Lung (tissue), 12 donors: Measurements from ENCODE around the gene MYD88. TPM values are rescaled to one million over a fixed set of nuclear protein-coding genes. Genes with fewer than 3 reads are reported as not detected.
A peak's percentile ranks its signal among the peaks of the same experiment; 100 is the strongest.

ENCODE experiments used
- ATAC-seq: fragments of 200-7000 bp; cut with Tn5 transposase; one replicate; pipeline ENCODE4 v1.9.1; 2020; ENCODE audit warnings: moderate number of reproducible peaks; ENCODE audit not compliant: insufficient read depth, low FRiP score
- DNase-seq, 3 donors: peaks; one replicate each; pipeline ENCODE4 v3.0.0-alpha.2; 2013 to 2017
- H3K27ac ChIP-seq, 2 donors: one replicate each; pipeline ENCODE4 v1.5.1; 2013; ENCODE audit warnings: mild to moderate bottlenecking in 2 of 2, moderate library complexity in 2 of 2, control low read depth in 1 of 2, inconsistent platforms in 1 of 2, low read depth in 1 of 2, low read length in 1 of 2
- H3K27me3 ChIP-seq, 3 donors: one replicate each; pipeline ENCODE4 v1.5.1; 2013; ENCODE audit warnings: low read length in 2 of 3; ENCODE audit not compliant: control insufficient read depth in 3 of 3, insufficient read depth in 3 of 3
- H3K36me3 ChIP-seq, 4 donors: one replicate each; pipeline ENCODE4 v1.5.1; 2013; ENCODE audit warnings: low read length in 4 of 4, mild to moderate bottlenecking in 1 of 4, moderate library complexity in 1 of 4; ENCODE audit not compliant: control insufficient read depth in 4 of 4, insufficient read depth in 4 of 4
- H3K4me1 ChIP-seq, 5 donors: one replicate each; pipeline ENCODE4 v1.5.1; 2013; ENCODE audit warnings: low read length in 5 of 5, mild to moderate bottlenecking in 2 of 5, moderate library complexity in 1 of 5; ENCODE audit not compliant: control insufficient read depth in 5 of 5, insufficient read depth in 5 of 5
- H3K4me3 ChIP-seq: one replicate; pipeline ENCODE4 v1.5.1; 2013; ENCODE audit warnings: mild to moderate bottlenecking, control low read depth, moderate library complexity
- H3K9ac ChIP-seq, 2 donors: one replicate each; pipeline ENCODE4 v1.5.1; 2013; ENCODE audit warnings: low read length in 2 of 2, control low read depth in 1 of 2; ENCODE audit not compliant: insufficient read depth in 1 of 2
- H3K9me3 ChIP-seq, 4 donors: one replicate each; pipeline ENCODE4 v1.5.1; 2013; ENCODE audit warnings: low read length in 3 of 4, mild to moderate bottlenecking in 1 of 4, moderate library complexity in 1 of 4; ENCODE audit not compliant: control insufficient read depth in 4 of 4, insufficient read depth in 3 of 4
- CTCF ChIP-seq: IDR thresholded peaks from 2 replicates; pipeline ENCODE4 v1.5.1; 2012; ENCODE audit warnings: mild to moderate bottlenecking; ENCODE audit errors: control extremely low read depth, extremely low read depth
- WGBS, 2 donors: extraction: QIAGEN DNeasy Blood & Tissue Kit; methylation state at CpG; one replicate each; pipeline ENCODE4 v1.1.7; 2013; 5-methylcytosine and 5-hydroxymethylcytosine counted together
- polyA plus RNA-seq, 2 donors: library from polyadenylated mRNA; stranded (reverse); fragments of 200-250 nt; gene quantifications; one replicate each; pipeline ENCODE4 v1.2.1, GENCODE V29; 2013
- total RNA-seq, 2 donors: library from RNA; depleted of rRNA in 1 of 2; stranded (reverse); fragments of >200 nt in 1 of 2; gene quantifications; one replicate each; pipeline ENCODE4 v1.2.1, GENCODE V29; 2014 to 2021
- donor health status: control.
- donor health status: control.
- donor health status: Bipolar disorder and iron deficiency.
- donor health status: healthy.
- donor health status: DM: yes; HTN: yes; CAD: no.

The MYD88 gene
- total and polyA plus RNA-seq, 4 donors: 32.5 to 145 (median 60.3) TPM

- WGBS, 2 donors: 91 to 92% methylated on average over 2 of the region's 2 CpGs
Measured at GRCh38 chr3:38171622-38172021, 33.2 kb downstream of the MYD88 start.

GRCh38 chr3:38173834-38174418 lies 35.5 kb downstream of the MYD88 start:
- Histone ChIP-seq H3K4me3 (no peak overlapping the region), H3K36me3 (peaks cover 0 to 2% (median 0%) of the 10 kb centered on the region in 4 donors), H3K9me3 (no peaks in the 10 kb centered on the region), H3K27me3 (no peaks in the 10 kb centered on the region), H3K27ac (no peak overlapping the region), H3K4me1 (peaks cover 0 to 13% (median 6%) of the 10 kb centered on the region in 5 donors), H3K9ac (no peak overlapping the region)
- DNase-seq: no peak
- ATAC-seq: no peak
- 80 to 94% methylated on average over 5 of the region's 5 CpGs for WGBS, 2 donors
- TF ChIP-seq CTCF: no peak

More at GRCh38 chr3:38171622-38172021, 33.2 kb downstream of the MYD88 start:
- Histone ChIP-seq H3K27ac (no peak overlapping the region), H3K9ac (no peak overlapping the region), H3K4me1 (peaks cover 0 to 17% (median 5%) of the 10 kb centered on the region in 5 donors), H3K4me3 (no peak overlapping the region), H3K9me3 (no peaks in the 10 kb centered on the region), H3K36me3 (no peaks in the 10 kb centered on the region), H3K27me3 (no peaks in the 10 kb centered on the region)
- no peak for TF ChIP-seq CTCF
- no peak for ATAC-seq
- DNase-seq: no peak

- no peak for ATAC-seq
- no peak overlapping the region for H3K27ac ChIP-seq
- H3K9ac ChIP-seq: no peak overlapping the region
- H3K4me1 ChIP-seq: peaks cover 0 to 9% (median 1%) of the 10 kb centered on the region in 5 donors
- peak in 2 of 3 donors; percentile 44 to 65 for DNase-seq
- no peak overlapping the region for H3K4me3 ChIP-seq
- no peaks in the 10 kb centered on the region for H3K9me3 ChIP-seq
- no peaks in the 10 kb centered on the region for H3K27me3 ChIP-seq
- WGBS, 2 donors: 40 to 48% methylated on average over 2 of the region's 2 CpGs
- H3K36me3 ChIP-seq: peaks cover 0 to 2% (median 0%) of the 10 kb centered on the region in 4 donors
- TF ChIP-seq CTCF: no peak
Measured at GRCh38 chr3:38177181-38177580, 38.7 kb downstream of the MYD88 start.

- Histone ChIP-seq H3K4me1 (no peaks in the 10 kb centered on the region), H3K9me3 (peaks cover 0 to 7% (median 0%) of the 10 kb centered on the region in 4 donors), H3K27ac (no peak overlapping the region), H3K9ac (no peak overlapping the region), H3K36me3 (peaks cover 1 to 22% (median 14%) of the 10 kb centered on the region in 4 donors), H3K4me3 (no peak overlapping the region), H3K27me3 (no peaks in the 10 kb centered on the region)
- WGBS, 2 donors: 98 to 100% methylated on average over 1 of the region's 1 CpG
- no peak for ATAC-seq
- DNase-seq: no peak
- TF ChIP-seq CTCF: no peak
Measured at GRCh38 chr3:38186781-38187180, 48.3 kb downstream of the MYD88 start.
